LNCaP clone FGC (cell line): ENCODE measurements around the gene KCNK16.

ENCODE experiments used
- DNase-seq: peaks from one replicate; pipeline ENCODE4 v3.0.0-alpha.2; 2011; ENCODE audit warnings: low read depth
- H3K4me3 ChIP-seq: 2 replicates; pipeline ENCODE4 v1.5.1; 2011; ENCODE audit warnings: mild to moderate bottlenecking, low read depth, low read length, control low read depth
- TF ChIP-seq, protein P1 (sequence below): IDR thresholded peaks from 2 replicates; pipeline ENCODE4 v1.5.1; 2012; ENCODE audit warnings: mild to moderate bottlenecking; ENCODE audit not compliant: control insufficient read depth, insufficient read depth; ENCODE audit errors: extremely low read depth

Gene KCNK16

DNA sequence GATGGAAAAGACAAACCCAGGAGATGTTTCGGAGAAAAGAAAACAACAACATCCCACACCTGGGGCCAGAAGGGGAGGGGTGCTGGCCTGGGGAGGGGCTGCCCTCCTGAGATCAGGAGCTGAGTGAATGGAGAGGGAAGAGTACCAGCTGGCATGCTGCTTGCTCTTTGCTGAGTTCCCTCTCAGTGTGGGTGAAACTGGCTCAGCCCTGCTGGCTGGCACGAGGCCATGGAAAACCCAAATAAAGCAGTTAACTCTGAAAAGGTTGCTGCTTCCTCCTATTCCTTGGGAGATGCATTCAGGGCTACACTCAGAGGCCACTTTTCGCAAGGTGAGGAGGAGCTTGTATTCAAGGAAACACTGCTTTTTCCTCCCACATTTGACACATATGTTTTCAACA is 8.0 kb upstream of the KCNK16 start:
- TF ChIP-seq, protein P1, sequence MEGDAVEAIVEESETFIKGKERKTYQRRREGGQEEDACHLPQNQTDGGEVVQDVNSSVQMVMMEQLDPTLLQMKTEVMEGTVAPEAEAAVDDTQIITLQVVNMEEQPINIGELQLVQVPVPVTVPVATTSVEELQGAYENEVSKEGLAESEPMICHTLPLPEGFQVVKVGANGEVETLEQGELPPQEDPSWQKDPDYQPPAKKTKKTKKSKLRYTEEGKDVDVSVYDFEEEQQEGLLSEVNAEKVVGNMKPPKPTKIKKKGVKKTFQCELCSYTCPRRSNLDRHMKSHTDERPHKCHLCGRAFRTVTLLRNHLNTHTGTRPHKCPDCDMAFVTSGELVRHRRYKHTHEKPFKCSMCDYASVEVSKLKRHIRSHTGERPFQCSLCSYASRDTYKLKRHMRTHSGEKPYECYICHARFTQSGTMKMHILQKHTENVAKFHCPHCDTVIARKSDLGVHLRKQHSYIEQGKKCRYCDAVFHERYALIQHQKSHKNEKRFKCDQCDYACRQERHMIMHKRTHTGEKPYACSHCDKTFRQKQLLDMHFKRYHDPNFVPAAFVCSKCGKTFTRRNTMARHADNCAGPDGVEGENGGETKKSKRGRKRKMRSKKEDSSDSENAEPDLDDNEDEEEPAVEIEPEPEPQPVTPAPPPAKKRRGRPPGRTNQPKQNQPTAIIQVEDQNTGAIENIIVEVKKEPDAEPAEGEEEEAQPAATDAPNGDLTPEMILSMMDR: no peak
- no peak overlapping the region for H3K4me3 ChIP-seq
- peak; percentile 14 for DNase-seq

DNA sequence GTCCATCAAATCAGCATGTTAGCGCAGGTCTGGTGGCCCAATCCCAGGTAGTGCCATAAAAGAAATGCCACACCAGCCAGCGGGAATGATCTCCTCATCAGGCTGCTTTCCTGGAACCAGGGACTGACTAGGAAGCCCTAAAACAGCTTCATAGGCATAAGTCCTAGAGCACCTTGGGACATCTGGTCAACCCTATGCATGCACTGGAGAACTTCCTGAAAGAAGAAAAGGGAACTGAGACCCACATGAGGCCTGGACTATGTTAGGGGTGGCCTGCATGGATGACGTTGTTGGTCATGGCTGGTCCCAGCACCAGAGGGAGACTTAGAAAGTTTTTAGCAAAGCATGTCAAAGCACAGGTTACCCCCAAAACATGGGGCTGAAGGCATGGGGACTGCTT is 7.6 kb upstream of the KCNK16 start:
- TF ChIP-seq, protein P1: no peak
- no peak overlapping the region for H3K4me3 ChIP-seq
- no peak for DNase-seq

DNA sequence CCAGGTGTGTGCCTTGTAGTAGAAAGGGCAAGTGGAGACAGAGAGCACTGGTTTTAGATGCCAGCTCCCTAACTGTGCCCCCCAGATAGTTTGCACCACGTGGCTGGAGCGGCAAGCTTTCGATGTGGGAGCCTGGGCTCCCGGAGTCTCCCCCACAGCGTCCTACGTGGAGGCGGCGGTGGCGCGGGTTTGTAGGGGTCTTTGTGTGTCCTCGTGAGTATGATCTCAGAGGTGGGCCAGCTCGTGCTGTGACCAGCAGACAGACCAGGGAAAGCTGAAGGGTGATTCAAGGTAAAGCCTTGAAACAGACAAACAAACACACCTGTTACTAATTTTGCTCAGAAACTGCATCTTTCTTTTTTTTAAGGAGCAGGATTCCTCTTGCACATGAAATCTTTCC is 5.6 kb upstream of the KCNK16 start:
- TF ChIP-seq, protein P1: no peak
- DNase-seq: no peak
- H3K4me3 ChIP-seq: no peak overlapping the region

DNA sequence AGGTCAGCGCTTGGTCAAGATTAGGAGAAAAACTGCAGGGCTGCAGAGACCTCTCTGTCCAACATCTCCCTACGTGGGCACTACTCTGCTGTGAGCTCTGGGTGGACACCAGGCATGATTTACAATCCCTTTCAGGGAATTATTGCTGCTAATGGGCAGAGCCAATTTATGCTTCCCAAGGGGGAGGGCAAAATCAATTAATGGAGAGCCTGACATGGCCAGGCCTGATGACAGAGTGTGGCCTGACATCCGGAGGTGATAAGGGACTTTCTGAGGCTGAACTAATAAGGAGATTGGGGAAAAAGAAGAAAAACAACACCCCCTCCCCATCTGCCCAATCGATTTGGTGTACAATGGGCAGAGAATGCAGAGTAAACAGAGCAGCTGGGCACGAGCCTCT is 5.0 kb upstream of the KCNK16 start:
- no peak overlapping the region for H3K4me3 ChIP-seq
- no peak for DNase-seq
- TF ChIP-seq, protein P1: no peak

DNA sequence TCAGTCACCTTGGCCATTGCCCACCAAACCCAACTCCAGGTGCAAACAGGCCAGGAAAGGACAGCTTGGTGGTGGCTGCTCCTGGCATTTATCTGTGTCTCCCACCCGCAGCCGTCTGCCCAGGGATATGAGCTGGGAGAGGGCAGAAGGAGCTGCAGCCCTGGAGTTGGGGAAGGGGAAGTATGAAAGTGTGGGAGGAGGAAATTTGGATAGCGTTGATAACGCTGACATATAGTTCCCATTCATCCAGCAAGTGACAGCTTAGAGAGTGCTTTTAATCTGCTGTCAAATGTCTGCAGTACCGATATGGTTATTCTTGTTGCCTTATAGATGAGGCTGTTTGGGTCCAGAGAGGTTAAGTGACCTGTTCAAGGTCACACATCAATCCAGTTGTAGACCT is 741 bp downstream of the KCNK16 start:
- TF ChIP-seq, protein P1: no peak
- DNase-seq: no peak
- H3K4me3 ChIP-seq: no peak overlapping the region

DNA sequence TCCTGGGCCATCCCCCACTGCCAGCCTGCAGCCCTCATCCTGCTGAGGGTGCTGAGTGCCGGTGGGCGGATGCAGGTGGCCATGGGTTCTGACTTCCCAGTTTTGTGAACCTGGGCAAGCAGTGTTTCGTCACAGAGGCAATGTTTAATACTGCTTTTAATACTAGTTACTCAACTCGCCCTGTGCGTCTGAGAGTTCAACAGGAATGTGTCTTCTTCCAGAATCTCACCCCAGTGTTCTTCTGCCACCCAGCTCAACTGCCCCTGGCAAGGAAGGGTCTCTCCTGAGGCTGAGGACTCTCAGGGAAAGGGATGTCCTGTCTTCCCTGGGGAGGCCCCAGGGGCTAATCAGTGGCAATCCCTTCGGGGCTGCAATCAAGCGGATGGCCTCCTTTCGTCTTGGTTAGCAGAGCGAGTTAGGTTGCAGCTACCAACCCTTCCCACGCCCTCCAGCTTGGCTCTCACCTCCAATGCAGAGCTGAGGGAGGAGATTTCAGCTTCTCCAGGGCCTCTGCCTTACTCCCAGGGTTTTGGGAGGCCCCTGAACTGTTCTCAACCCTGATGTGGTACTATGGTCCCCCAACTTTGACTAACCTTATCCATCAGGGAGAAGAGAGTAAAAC is 2.0 kb downstream of the KCNK16 start:
- TF ChIP-seq, protein P1: no peak
- no peak overlapping the region for H3K4me3 ChIP-seq
- DNase-seq: no peak
